ENCODE results near the gene C10orf120. TPM values are rescaled to one million over a fixed set of nuclear protein-coding genes. Genes with fewer than 3 reads are reported as not detected.

C10orf120 gene
- total RNA-seq, 2 donors from 2014 or later, result not detected

- DNase-seq (no peak), ATAC-seq (no peak)
- intact Hi-C loops (cut with DNase I), result no loop called here
Observed at GRCh38 chr10:122665946-122666345, 33.7 kb downstream of the C10orf120 start.

GRCh38 chr10:122665329-122665860, 34.3 kb downstream of the C10orf120 start:
- intact Hi-C loops (cut with DNase I), result no loop called here
- ATAC-seq (no peak), DNase-seq (no peak)

GRCh38 chr10:122664501-122664900, 35.1 kb downstream of the C10orf120 start:
- DNase-seq (no peak), ATAC-seq (no peak)
- intact Hi-C loops (cut with DNase I), result no loop called here

DNA sequence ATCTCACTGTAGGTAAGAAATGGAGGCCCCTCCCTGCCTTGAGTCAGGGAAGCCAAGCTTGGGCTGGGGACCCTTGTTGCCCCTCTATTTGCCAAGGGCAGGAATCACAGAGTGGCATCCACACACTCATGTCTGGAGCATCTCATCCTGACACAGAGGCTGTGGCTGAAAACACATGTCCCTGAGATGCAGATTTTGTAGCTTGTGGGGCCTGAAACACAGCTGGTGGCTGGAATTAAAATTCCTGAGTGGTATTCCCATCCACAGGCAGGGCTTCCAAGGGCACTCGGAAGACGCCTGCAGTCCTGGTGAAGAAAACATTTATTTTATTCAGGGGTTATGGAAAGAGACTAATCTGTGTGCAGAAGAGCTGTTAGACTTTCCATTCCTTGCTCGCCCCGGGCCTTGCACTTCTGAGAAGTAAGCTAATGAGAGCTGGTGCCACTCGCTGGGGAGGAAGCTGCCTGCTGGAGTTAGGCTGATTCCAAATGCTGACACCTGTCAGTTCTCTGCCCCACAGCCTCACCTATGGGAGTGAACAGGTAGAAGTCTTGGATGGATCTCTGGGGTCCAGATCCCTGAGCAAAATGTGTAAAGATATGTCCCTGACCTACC, 36.0 kb downstream of the C10orf120 start:
- intact Hi-C loops (cut with DNase I), result no loop called here
- no peak for DNase-seq
- ATAC-seq, result no peak

DNA sequence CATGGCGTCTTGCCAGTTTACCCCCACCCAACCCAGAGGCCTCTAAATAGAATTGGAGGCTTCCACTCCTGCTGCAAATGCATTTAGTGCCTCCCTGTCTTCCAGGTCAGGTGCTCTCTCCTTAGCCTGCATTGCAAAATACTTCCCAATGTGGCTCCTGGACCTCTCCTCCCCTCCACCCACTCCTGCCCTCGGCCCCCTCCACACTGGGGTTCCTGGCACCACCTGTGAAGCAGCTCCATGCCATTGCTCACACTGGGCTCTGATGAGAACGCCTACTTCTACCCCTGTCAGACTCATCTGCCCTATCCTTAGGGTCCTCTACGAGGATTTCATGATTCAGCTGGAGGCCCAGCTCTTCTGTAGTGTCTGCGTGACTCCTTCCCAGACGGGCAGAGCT, 37.4 kb downstream of the C10orf120 start:
- intact Hi-C loops (cut with DNase I), result no loop called here
- ATAC-seq, result no peak
- DNase-seq, result no peak

DNA sequence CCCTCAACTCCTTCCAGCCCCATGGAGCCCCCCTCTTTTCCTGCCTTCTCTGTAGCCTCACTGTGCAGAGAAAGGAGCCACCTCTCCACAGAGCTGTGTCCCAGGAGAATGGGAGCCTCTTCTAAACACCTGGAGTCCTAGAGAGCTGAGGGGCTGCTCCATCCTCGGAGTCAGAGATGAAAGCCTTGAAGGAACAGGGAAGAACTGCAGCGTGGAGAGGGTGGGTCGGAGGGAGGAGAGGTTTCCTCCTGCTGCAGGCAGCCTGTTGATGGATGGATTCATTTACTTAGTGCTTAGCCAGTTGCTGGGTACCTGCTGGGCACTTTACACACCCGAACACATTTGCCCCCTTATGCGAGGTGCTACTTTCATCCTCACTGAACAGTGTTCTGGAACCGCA, 39.0 kb downstream of the C10orf120 start:
- no peak for DNase-seq
- ATAC-seq, result no peak
- intact Hi-C loops (cut with DNase I), result no loop called here

DNA sequence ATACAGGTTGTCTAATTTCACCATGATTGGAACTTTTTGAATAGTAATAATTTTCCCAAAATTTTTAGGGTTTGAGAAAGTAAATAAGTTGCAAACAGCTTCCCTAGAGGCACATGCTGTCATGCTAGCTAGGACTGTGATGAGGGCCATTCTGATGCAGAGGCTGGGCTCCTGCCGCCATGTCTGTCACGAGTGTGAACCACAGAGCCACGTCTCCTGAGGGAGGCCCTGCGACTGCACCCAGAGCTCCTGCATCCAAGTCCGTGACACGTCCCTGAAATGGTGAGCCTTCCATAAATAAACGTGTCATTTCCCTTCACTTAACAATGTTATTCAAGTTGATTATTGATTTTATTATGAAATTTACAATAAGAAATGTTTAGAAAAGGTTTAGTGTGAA, 40.0 kb downstream of the C10orf120 start:
- ATAC-seq (no peak), DNase-seq (no peak)
- intact Hi-C loops (cut with DNase I), result no loop called here

DNA sequence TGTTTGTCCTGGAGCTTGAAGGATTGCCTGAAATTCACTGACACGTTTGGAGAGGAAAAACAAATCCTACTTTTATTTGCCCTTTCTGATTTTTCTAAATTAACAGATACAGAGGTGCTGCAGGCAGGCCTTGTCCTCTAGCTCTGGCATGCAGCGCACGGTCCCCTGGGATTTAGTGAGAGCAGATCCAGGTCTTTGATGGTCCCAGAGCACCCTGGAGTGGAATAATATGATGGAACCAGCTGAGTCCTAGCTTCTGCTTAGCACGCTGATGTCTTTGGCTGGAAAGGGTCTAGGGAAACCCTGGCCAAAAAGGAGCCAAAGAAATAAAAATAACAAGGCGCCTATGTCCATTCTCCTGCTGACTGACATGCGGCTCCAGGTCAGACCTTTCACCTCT, 40.5 kb downstream of the C10orf120 start:
- intact Hi-C loops (cut with DNase I), result no loop called here
- DNase-seq (no peak), ATAC-seq (no peak)

DNA sequence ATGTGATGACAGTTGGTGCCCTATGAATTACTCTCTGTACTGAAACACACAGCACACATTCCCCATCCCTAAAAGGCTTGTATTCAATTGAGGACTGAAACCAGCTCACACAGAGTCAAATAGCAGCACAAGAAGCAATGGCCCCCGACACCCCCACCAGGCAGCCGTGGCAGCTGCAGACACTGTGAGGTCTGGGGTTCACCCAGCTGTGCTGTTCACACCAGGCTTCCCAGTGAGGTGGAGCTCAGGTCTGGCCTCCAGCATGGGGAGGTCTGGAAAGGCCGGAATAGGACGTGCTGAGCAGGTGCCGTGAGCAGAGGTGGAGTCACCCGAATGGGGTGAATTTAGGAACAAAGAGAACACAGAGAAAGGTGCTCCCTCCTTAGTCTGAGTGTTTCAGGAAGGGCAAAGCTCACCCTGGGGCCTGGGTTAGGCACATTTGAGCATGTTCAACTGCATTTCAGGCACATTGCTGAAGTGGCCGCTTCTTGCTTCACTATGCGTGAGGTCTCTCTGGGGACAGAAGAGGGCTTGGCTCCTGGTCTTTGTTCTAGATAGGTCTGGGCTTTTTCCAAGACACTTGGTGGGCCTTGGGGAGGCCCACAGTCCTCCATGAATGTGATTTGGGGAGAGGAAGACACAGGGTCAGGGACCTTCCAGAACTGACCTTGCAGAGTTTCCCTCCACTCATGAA, 41.1 kb downstream of the C10orf120 start:
- DNase-seq, result no peak
- no peak for ATAC-seq
- intact Hi-C loops (cut with DNase I), result no loop called here

DNA sequence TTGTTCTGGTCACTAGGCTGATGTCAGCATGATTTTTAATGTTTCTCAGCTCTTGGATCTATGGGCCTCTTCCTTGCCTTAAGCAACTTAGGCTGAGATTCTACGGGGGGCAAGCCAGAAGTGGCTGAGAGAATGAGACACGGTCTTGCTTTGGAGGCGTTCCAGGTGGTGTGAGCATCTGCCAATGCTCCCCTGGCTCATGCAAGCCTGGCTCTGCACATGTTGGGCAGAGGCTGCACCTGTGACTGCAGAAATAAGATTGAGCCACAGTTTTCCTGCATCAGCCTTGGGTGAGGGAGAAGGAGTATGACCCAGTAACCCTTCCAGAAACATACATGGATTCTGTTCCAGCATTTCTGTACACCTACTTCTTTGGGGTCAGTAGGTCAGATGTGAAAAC, 41.9 kb downstream of the C10orf120 start:
- intact Hi-C loops (cut with DNase I), result no loop called here
- no peak for DNase-seq
- no peak for ATAC-seq

DNA sequence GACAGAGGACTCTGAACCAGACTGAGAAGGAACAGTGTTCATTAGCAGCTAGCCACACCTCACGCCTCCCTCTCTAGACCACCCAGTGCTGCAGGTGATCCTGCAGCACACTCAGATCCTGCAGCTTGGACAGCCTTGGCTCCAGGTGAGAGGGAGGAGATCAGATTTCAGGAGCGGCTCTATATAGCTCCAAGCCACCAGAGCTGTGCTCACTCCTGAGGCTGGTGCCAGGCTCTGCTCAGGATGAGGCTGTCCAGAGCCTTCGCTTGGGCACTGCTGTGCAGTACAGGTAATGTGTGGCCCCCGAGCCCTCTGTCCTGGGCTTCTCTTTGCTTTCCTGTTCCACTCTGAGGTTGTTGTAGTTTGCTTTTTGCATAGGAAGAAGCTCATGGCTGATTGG, 42.4 kb downstream of the C10orf120 start:
- no peak for ATAC-seq
- DNase-seq, result no peak
- intact Hi-C loops (cut with DNase I), result no loop called here

DNA sequence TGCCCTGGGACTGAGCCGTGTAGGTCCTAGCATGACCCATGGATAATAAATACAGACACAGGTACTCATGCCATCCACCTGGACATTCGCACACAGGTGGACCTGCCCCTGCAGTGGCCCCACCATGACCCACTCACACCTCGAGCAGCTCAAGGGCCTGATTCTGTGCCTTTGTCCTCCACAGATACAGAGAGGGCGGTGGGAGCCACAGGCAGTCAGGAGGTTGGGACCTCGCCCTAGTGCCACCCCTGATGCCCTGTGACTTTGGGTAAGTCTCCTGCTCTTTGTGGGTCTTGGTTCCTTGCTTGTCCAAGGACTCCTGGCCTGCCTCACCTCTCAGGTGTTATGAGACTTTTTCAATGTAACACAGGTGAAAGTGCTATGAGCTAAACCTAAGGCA, 42.9 kb downstream of the C10orf120 start:
- intact Hi-C loops (cut with DNase I), result no loop called here
- ATAC-seq (no peak), DNase-seq (no peak)

DNA sequence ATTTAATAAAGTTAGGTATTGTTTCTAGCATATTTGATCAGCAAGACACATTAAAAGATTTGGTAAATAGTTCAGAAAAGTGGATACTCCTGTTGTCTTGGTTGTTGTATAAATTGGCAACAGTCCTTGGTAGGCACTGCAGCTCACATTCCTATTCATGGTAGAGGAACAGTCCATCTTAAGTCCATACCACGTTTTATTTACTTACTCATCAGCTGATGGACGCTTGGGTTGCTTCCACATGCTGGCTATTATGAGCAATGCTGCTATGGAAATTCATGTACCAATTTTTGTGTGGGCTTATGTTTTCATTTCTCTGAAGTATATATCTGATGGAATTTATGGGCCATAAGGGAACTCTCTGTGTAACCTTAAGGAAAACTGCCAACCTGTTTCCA, 43.3 kb downstream of the C10orf120 start:
- DNase-seq, result no peak
- intact Hi-C loops (cut with DNase I), result no loop called here
- ATAC-seq, result no peak

DNA sequence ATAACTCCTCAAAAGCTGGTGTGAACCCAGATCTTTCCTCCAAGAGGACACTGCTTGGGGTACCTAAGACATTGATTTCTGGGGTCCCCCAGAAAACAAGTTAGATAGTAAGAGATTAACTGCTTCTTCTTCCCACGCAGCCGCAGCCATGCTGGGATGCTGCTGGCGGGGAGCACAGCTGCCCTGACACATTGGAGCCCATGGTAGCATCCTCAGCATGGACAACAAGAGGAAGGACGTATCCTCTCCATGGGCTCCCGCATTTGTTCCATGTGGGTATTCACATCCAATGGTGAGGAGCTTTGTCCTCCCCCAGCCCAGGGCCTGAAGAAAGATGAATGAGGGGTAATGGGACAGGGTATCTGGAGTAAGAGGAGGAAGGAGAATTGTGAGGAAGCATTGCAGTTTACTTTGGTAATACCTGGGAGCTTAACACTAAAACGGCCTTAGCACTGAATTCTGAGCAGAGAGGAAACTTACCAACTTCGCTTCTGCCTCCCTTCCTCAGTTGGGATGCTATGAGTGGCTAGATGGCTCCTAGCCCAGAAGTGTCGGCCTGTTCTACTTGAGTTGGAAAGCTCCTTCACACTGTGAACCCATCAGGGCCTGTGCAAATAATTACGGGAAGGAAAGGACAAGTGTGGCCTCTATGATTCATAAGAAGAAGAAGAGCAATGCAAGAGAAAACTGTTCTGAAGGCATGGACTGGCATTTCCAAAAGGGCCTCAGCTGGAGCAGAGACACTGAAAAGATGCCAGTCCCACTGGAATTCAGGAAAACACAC, 43.9 kb downstream of the C10orf120 start:
- peak in 1 of 2 donors; percentile 25 for ATAC-seq
- intact Hi-C loops (cut with DNase I), result no loop called here
- DNase-seq, result no peak

- DNase-seq (no peak), ATAC-seq (no peak)
- intact Hi-C loops (cut with DNase I), result loop anchor here in 1 of 2 donors (5.0 kb wide), 1 partner anchor 47 kb away; the partner anchor contains the start of gene C10orf120
Observed at GRCh38 chr10:122650331-122650730, 49.3 kb downstream of the C10orf120 start.

DNA sequence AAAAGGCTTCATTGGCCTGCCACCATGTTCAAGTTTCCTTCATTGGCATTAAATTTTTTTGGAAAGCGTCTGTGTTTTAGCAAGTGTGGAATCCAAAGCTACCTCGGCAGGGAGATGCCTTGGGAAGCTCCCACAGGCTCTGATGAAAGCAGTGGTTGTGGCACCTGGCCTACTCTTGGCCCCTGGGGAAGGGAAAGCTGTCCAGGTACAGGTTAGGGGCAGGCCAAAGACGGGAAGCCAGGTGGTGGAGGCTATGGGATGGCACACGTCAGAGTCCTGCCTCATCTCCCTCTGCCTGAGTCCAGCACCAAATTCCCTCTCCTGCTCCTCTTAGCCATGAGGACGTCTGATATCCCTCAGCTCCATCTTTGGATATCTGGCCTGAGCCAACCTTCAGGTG, 49.7 kb downstream of the C10orf120 start:
- no peak for DNase-seq
- intact Hi-C loops (cut with DNase I), result loop anchor here (5.0 kb wide), 2 partner anchors 47 to 907 kb away; partner anchors contain the start of gene C10orf120 (in 1 of the 2)
- ATAC-seq, result no peak

DNA sequence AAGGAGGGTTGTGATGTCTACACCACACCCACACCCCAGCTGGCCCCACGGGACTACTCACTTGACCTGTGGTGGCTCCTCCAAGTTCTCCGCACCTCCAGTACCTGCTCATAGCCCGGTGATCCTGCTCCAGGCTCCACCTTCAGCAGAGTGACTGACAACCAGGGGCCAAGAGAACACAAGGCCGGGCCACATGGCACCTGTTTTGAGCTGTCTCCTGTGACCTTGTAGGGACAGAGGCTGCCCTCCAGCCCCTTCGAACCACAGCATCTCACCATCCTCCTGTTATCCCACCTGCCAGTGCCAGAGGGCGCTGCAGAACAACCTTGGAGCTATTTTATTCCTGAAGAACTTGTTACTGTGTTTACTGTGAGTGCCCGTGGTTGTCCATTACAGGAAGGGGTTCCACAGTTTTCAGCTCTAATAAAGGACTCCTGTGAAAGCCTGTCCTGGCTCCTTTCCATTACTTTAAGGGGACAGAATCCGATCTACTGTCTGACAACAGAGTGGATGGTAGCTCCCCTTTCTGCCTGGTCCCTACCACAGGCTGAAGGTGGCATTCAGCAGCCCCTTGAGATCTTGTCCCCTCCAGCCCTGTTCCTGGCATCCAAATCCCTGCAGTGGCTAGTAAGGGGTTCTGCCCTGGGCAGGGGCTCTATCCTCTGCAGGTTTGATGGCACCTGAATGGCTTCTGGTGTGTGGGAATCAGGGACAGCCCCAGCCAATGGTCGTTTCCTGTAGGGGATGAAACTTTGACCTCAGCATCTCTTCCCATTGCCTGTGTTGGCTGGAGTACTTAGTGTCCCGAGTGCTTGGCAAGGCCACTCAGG, 50.8 kb downstream of the C10orf120 start:
- intact Hi-C loops (cut with DNase I), result loop anchor here in 1 of 2 donors (1.0 to 5.0 kb wide), 2 partner anchors 55 to 908 kb away; no protein-coding TSS in a partner anchor
- peak; percentile 63 to 73 for ATAC-seq

More for the DNA sequence above, 50.8 kb downstream of the C10orf120 start:
- peak; percentile 57 for DNase-seq

Data from left cardiac atrium (tissue), 4 donors.